ENCODE data around the gene PRKAG2. TPM values are rescaled to one million over a fixed set of nuclear protein-coding genes. Genes with fewer than 3 reads are reported as not detected.

The PRKAG2 gene
- polyA plus RNA-seq, 4 donors, result 6.1 to 38.1 (median 33.6) TPM

GRCh38 chr7:151671514-151671913, 205.4 kb downstream of the PRKAG2 start:
- DNase-seq (ENCODE audit: low read depth in 4 of 4, low spot score in 3 of 4), result no peak

- DNase-seq (ENCODE audit: low read depth in 4 of 4, low spot score in 3 of 4), result no peak
Observed at GRCh38 chr7:151669762-151670161, 207.2 kb downstream of the PRKAG2 start.

GRCh38 chr7:151666886-151667285, 210.0 kb downstream of the PRKAG2 start:
- DNase-seq (ENCODE audit: low read depth in 4 of 4, low spot score in 3 of 4), result no peak

GRCh38 chr7:151665368-151665767, 211.5 kb downstream of the PRKAG2 start:
- no peak for DNase-seq (ENCODE audit: low read depth in 4 of 4, low spot score in 3 of 4)

GRCh38 chr7:151664268-151664667, 212.6 kb downstream of the PRKAG2 start:
- DNase-seq (ENCODE audit: low read depth in 4 of 4, low spot score in 3 of 4), result no peak

GRCh38 chr7:151663382-151664100, 213.4 kb downstream of the PRKAG2 start:
- DNase-seq (ENCODE audit: low read depth in 4 of 4, low spot score in 3 of 4), result no peak

- no peak for DNase-seq (ENCODE audit: low read depth in 4 of 4, low spot score in 3 of 4)
Observed at GRCh38 chr7:151662251-151662826, 214.6 kb downstream of the PRKAG2 start.

GRCh38 chr7:151661587-151661986, 215.3 kb downstream of the PRKAG2 start:
- DNase-seq (ENCODE audit: low read depth in 4 of 4, low spot score in 3 of 4), result no peak

- no peak for DNase-seq (ENCODE audit: low read depth in 4 of 4, low spot score in 3 of 4)
Observed at GRCh38 chr7:151660141-151660540, 216.8 kb downstream of the PRKAG2 start.

GRCh38 chr7:151659219-151659618, 217.7 kb downstream of the PRKAG2 start:
- no peak for DNase-seq (ENCODE audit: low read depth in 4 of 4, low spot score in 3 of 4)

GRCh38 chr7:151658778-151659177, 218.1 kb downstream of the PRKAG2 start:
- DNase-seq (ENCODE audit: low read depth in 4 of 4, low spot score in 3 of 4), result no peak

- DNase-seq (ENCODE audit: low read depth in 4 of 4, low spot score in 3 of 4), result no peak
Observed at GRCh38 chr7:151657173-151657572, 219.7 kb downstream of the PRKAG2 start.

GRCh38 chr7:151655555-151655954, 221.4 kb downstream of the PRKAG2 start:
- DNase-seq (ENCODE audit: low read depth in 4 of 4, low spot score in 3 of 4), result no peak

- no peak for DNase-seq (ENCODE audit: low read depth in 4 of 4, low spot score in 3 of 4)
Observed at GRCh38 chr7:151652111-151652510, 224.8 kb downstream of the PRKAG2 start.

- no peak for DNase-seq (ENCODE audit: low read depth in 4 of 4, low spot score in 3 of 4)
Observed at GRCh38 chr7:151650161-151650560, 226.8 kb downstream of the PRKAG2 start.

- no peak for DNase-seq (ENCODE audit: low read depth in 4 of 4, low spot score in 3 of 4)
Observed at GRCh38 chr7:151648429-151648828, 228.5 kb downstream of the PRKAG2 start.

- DNase-seq (ENCODE audit: low read depth in 4 of 4, low spot score in 3 of 4), result no peak
Observed at GRCh38 chr7:151647874-151648273, 229.0 kb downstream of the PRKAG2 start.

- DNase-seq (ENCODE audit: low read depth in 4 of 4, low spot score in 3 of 4), result no peak
Observed at GRCh38 chr7:151647006-151647405, 229.9 kb downstream of the PRKAG2 start.

- DNase-seq (ENCODE audit: low read depth in 4 of 4, low spot score in 3 of 4), result no peak
Observed at GRCh38 chr7:151645311-151645710, 231.6 kb downstream of the PRKAG2 start.

GRCh38 chr7:151644554-151644953, 232.4 kb downstream of the PRKAG2 start:
- no peak for DNase-seq (ENCODE audit: low read depth in 4 of 4, low spot score in 3 of 4)

- no peak for DNase-seq (ENCODE audit: low read depth in 4 of 4, low spot score in 3 of 4)
Observed at GRCh38 chr7:151642746-151643145, 234.2 kb downstream of the PRKAG2 start.

- DNase-seq (ENCODE audit: low read depth in 4 of 4, low spot score in 3 of 4), result no peak
Observed at GRCh38 chr7:151641587-151641986, 235.3 kb downstream of the PRKAG2 start.

All from left renal pelvis (tissue), 4 donors.